Measurements from ENCODE around the gene ALDH1A2. TPM values are rescaled to one million over a fixed set of nuclear protein-coding genes. Genes with fewer than 3 reads are reported as not detected.
"Not testable (repeated sequence)": the region's sequence is repeated elsewhere in the genome, so short reads cannot be mapped to it uniquely, and the experiment has no call there.

Gene ALDH1A2
- total RNA-seq, 2 experiments from 2014 or later: 0.34 to 0.36 TPM

DNA sequence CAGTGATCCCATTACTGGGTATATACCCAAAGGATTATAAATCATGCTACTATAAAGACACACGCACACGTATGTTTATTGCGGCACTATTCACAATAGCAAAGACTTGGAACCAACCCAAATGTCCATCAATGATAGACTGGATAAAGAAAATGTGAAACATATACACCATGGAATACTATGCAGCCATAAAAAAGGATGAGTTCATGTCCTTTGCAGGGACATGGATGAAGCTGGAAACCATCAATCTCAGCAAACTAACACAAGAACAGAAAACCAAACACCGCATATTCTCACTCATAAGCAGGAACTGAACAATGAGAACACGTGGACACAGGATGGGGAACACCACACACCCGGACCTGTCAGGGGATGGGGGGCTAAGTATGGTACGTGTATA is 20.1 kb downstream of the ALDH1A2 start:
- POLR2A ChIA-PET, CTCF ChIA-PET: not testable (repeated sequence)

DNA sequence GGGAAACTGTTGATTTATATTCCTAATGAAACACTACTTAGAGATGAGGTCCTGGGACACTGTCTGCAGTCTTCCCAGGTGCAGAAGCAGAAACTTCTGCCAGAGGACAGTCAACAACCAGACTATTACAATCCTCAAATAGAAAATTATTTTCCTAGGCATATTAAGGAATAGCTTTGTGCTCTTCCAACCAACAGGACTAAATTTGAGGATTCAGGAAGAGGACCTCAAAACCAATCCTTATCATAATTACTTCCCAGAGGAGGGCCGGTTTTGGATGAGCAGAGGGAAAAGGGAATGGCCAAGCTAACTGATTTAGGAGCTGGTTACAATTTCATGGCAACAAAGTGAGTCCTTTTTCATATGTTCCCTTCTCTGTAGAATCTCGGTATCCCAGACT is 21.0 kb downstream of the ALDH1A2 start:
- CTCF ChIA-PET: no interaction called here
- POLR2A ChIA-PET: no interaction called here

DNA sequence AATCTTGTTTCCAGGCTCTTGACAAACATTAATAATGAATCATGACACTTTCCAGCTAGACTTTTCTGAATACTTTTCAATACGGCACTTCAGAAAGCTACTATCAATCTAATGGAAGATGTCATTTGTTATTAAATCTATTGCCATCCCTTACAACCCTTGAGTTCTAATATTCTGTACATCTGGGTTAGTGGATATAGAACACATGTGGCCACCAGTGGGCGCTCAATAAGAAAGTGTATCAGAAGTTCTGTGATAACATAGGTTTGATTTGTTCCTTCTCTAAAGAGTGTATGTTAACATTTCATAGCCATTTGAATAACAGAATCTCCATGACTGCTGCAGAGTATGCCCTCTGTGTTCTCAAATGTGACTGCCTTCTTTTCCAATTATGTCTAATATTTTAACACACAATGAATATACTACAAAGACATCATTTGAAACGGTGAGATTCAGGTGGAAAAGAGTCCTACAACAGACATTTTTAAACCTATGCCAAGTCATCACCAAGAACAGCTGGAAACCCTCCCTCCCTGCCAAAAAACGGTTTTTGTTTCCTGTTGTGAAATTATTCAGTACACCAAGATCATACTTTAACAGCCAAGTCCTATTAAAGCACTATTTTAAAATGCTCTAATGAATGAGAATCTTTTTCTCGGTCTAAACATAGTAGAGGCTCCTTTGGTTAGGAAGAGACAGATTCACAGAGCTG is 22.2 kb downstream of the ALDH1A2 start:
- CTCF ChIA-PET: interaction anchor here (1.1 to 1.3 kb wide), 2 partner anchors 27 to 137 kb away, joined by 3 read pairs; no protein-coding TSS in a partner anchor
- POLR2A ChIA-PET: no interaction called here

DNA sequence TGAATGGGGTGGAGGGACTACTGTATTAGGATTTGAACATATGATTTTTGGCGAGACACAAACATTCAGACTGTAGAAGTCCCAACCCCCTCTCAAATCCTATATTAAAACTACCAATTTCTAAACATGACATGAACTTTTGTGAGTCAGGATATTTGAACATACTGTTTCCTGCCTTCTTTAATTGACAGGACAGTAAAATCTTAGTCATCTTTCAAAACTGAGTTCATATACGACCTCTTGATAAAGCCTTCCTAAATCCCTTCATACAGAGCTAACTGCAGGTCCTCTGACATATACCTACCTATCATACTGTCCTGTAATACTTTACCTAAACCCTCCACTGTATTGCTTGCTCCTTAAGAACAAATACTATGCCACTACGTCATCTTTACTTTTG is 23.5 kb downstream of the ALDH1A2 start:
- POLR2A ChIA-PET: no interaction called here
- CTCF ChIA-PET: interaction anchor here (1.0 to 1.3 kb wide), 2 partner anchors 24 to 29 kb away, joined by 3 read pairs; partner anchors contain the start of gene ALDH1A2

DNA sequence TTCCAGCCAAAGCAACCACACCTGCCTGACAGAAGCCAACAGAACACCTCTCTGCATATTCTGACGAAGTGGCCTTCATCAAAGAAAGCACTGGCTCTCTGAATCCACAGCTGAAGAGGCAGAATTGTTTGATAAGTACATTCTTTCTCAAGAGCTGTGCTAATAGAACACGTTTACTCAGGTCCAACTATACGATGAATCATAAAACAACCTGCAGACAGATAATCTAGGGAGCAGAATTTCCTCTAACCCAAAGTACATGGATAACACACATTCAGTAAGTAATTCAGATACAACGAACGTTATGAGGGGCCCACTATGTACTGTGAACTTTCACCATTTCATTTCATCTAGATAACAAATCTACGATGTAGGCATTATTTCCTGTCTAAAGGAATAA is 25.4 kb downstream of the ALDH1A2 start:
- ChIA-PET POLR2A (no interaction called here), CTCF (no interaction called here)

DNA sequence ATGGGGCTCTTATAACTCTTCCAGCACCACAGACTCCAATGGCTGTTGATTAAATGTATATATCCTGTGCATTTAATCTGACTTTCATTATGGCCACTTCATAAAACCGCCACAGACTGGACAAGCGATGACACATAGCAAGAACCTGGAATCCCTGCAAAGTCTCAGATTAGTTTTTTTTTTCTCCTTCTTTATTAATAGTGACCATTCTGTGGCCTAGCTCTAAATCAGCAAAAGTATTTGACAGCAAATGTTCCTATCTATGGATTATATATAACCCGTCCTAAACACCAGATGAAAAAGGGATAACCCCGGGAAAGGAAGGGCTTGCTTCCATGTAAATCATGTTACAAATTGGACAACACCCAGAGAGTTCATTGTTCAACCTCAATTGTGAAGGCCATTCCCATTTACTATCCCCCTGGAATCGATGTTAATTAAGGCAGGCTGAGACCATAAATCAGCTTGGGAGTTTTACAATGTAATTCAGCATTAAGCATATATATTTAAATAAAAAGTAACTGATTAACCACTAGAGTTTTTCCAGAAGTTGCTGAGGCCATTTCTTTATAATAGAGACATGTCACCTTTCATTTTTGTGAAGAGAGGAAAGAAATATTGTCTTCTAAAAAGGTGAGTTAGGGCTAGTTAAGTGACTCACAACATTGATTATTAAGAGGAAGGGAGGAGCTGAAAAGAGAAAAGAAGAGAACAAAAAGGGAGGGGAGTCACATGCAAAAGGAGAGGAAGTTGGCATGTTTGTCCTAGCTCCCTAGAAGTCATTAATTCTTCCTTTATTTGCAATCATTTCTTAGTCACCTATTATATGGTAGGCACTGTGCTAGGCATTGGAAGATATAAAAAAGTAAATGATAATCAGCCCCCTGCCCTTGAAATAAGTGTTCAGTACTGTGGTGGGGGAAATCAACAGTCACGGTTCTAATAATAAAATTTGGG is 26.2 kb downstream of the ALDH1A2 start:
- POLR2A ChIA-PET: no interaction called here
- CTCF ChIA-PET: no interaction called here

DNA sequence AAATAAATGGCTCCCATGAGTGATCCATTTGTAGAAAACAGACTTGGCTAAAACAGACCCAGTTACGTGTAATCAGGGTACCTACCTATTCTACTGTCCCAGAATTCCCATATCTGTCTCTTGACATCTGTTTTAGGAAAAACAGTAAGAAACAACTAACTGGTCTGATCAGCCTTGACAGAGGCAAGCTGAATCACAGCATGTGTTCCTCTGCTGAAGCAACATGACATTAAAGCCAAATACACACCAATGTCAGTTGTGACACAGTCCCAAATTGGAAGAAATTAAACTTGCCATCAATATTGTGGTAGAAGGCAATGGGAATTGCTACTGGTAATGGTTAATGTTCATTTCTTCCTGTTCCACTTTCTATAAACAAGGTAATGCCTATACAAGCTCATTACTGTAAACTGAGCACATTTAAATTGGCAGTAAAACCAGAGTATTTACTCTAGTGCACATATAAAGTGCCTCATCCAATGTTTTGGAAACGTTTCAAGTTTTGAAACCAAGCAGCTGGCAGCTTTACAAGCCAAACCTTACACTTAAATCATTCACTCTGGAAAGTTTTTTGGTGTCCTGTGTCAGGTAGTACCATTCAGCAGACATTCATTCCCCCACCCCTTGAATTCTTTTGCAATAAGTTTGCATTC is 27.0 kb downstream of the ALDH1A2 start:
- ChIA-PET POLR2A (no interaction called here), CTCF (no interaction called here)

DNA sequence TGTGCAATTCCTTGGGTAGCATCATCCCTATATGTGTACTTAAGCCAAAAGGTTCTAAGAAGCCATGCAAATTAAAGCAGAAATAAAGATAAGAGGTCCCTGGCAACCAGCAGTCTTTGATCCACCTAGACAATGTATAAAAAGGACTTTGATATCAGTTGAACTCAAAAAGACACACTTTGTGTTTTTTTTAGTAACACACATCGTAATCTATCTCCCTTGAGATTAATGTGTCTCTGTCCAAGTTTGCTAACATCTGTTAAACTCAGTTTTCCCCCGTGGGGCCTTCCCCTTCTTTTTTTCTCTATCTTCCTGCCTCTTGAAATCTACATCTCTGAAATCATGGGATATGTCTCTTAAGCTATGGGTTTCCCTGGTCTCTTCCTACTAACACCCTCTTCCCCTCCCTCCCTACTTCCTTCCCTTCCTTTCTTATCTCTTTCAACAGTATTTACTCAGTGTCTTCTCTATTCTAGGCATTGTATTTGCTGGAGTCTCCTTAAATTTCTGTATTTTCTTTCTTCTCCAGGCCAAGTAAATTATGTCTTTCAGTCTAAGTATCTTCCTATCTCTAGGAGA is 27.7 kb downstream of the ALDH1A2 start:
- POLR2A ChIA-PET: no interaction called here
- CTCF ChIA-PET: no interaction called here

DNA sequence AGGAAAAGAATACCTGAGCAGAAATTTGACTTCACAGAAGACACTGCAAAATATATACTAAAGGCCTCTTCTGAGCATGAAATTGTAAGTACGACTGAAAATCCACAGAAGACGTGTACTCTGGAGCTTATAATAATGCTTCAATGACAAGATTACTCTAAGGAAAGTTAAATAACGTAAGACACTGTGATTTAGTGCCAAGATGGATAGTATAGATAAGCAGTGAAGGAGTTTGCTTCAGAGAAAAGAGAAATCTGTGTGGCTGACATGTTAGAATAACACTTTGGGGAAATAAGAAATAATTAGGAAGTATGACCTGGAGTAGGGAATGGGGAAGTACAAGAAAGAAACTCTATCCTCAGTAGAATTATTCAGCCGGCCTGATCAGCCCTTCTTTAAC is 28.9 kb downstream of the ALDH1A2 start:
- ChIA-PET CTCF (no interaction called here), POLR2A (no interaction called here)

DNA sequence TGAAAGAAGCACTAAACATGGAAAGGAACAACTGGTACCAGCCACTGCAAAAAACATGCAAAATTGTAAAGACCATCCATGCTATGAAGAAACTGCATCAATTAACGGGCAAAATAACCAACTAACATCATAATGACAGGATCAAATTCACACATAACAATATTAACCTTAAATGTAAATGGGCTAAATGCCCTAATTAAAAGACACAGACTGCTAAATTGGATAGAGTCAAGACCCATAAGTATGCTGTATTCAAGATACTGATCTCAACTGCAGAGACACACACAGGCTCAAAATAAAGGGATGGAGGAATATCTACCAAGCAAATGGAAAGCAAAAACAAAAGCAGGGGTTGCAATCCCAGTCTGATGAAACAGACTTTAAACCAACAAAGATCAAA is 37.1 kb downstream of the ALDH1A2 start:
- CTCF ChIA-PET, POLR2A ChIA-PET: not testable (repeated sequence)

DNA sequence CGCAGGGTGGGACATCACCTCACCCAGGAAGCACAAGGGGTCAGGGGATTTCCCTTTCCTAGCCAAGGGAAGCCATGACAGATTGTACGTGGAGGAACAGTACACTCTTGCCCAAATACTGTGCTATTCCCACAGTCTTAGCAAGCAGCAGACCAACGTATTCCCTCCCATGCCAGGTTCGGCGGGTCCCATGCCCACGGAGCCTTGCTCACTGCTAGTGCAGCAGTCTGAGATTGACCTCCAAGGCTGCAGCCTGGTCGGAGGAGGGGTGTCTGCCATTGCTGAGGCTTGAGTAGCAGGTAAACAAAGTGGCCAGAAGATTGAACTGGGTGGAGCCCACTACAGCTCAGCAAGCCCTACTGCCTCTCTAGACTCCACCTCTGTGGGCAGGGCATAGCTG is 39.0 kb downstream of the ALDH1A2 start:
- ChIA-PET CTCF (no interaction called here), POLR2A (no interaction called here)

DNA sequence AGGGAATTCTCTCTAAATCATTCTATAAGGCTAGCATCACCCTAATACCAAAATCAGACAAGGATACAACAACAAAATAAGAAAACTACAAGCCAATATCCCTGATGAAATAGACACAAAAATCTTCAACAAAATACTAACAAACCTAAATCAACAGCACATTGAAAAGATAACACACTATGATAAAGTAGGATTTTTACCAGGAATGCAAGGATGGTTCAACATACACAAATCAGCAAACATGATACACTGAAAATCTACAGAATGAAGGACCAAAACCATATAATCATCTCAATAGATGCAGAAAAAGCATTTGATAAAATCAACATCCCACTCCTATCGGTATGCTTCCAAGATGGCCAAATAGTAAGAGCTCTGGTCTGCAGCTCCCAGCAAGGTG is 39.5 kb downstream of the ALDH1A2 start:
- CTCF ChIA-PET: no interaction called here
- POLR2A ChIA-PET: no interaction called here

DNA sequence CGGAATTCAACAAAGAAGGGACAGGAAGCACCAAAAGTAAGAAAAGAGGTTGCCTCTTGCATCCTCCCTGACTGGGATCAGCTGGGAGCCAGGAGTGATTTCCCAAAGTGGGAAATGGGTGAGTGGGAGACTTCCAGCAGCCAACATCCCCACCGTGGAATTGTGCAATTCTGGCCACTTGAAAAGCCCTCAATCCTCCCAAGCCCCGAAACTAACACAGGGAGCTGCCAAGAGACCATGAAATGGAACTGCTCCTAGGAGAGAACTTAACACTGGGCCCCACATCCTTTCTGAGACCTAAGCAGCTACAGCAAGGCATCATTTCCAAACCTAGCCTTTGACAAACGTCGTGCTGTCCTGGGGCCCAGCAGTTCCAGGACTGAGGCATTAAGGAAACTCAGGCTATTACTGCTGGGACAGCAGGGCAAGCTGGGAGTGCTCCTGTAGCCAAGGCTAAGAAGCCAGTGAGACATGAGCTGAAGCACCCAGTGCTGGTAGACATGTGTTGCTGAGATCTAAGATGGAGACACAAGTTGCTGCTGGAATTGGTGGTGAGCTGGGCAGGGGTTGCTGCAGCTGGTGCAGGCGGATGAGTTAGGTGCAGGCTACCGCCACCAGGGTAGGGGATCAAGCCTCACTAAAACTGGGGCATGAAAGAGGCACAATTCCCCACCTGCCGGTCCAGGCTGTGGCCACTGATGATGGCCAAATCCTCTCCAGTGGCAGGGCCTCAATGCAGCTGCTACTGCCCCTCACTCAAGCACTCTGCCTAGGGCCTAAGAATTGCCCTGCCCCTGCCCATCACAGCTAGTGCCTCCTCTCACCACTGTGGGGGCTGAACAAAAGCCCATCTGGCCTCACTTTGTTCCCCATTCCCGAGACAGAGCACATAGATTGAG is 43.9 kb downstream of the ALDH1A2 start:
- POLR2A ChIA-PET: no interaction called here
- CTCF ChIA-PET: no interaction called here

DNA sequence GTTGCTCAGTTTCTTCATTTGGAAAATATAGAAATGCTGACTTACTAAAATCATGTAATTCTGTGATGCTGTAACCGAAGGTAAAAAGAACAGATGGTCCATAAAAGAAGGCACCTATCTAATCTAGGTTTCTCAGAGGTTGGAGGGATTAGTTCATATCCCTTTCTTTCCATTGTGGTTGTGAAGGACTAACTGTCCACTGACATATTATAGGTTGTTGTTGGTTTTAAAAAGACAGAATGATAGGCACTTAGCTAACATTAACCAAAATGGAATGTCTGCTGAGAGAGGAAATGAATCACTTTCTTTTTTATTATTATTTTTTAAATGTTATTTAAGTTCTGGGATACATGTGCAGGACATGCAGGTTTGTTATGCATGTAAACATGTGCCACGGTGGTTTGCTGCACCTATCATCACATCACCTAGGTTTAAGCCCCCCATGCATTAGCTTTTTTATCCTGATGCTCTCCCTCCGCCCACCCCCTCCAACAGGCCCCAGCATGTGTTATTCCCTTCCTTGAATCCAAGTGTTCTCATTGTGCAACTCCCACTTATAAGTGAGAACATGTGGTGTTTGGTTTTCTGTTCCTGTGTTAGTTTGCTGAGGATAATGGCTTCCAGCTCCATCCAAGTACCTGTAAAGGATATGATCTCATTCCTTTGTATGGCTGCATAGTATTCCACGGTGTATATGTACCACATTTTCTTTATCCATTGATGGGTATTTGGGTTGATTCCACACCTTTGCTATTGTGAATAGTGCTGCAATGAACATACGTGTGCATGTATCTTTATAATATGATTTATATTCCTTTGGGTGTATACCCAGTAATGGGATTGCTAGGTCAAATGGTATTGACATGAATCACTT is 45.8 kb downstream of the ALDH1A2 start:
- POLR2A ChIA-PET: no interaction called here
- CTCF ChIA-PET: no interaction called here

DNA sequence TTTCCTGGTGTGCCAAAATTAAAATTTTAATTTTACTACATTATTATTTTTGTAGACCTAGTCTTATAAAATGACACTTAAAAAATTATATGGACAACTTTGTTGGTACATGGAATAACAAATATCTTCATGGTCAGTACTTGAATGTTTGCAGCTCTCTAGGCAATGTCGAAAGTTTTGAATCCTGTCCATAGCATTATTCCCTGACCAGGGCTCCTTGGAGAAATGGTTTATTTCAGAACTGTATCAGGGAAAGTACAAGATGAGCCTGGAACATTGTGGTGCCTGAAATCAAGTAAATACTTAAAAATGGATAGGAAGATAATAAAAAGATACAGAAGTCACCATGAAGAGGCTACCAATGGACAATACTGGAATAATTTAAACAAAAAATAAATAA is 47.6 kb downstream of the ALDH1A2 start:
- ChIA-PET POLR2A (no interaction called here), CTCF (no interaction called here)

DNA sequence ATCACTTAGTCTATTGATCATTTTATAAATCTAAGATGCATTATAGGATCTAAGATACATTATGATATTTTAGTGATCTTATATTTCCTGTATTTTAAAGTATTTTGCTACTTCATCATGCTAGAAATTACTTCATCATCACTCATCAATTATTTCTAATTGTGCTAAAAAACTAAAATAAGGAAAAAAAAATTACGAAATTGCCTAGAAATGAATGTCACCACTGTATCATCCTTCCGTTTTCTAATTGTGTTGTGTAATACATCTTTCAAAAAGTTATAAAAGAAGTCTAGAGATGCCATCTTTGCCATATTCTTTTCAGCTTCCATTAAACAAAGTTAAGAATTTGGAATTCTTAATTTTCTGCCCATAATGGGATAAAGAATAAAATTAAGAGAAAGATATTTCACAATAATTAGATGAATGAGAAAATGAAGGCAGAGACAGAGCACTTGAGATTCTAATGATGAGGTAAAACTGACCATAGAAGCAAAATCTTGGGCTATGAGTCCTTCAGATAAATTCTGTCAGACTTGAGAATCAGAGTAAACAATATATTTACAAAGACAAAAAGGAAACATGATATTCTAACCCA is 48.8 kb downstream of the ALDH1A2 start:
- ChIA-PET POLR2A (no interaction called here), CTCF (no interaction called here)

DNA sequence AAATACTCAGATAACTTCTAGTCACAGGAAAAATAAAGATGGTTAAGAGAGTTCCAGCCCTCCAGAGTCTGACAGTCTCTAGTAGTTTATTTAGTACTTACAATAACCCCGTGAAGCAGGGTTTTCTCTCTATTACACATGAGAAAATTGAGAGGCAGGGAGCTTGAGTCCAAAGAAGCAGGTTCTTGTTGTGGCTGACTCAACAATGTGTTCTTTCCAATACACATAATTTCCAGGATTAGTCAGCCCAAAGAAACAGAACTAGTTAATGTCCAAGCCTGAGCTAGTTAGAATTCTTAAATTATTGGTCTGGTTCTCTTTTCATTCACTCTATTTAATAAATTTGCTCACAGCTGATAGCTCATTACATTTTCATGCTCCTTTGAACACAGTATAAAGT is 49.9 kb downstream of the ALDH1A2 start:
- CTCF ChIA-PET: no interaction called here
- POLR2A ChIA-PET: no interaction called here

DNA sequence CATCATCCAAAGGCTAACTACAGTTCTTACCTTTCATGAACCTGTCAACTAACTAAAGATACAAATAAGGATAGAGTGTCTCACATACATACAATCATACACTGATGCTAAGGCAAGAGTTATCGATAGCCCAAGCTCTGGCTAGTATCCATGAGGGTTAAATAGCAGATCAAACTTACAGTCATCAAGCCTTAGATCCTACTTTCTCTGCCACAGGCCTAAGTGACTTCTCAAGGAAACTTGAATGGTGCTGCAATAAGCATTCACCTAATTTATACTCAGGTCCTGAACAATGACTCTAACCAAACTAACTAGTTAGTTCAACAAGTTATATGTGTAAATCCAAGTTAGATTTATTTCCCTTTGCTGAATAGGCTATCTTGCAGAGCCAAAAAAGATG is 51.0 kb downstream of the ALDH1A2 start:
- POLR2A ChIA-PET: no interaction called here
- CTCF ChIA-PET: no interaction called here
